DND-41 (cell line): Measurements from ENCODE around the gene BRD1.
"Not testable (repeated sequence)": the region's sequence is repeated elsewhere in the genome, so short reads cannot be mapped to it uniquely, and the experiment has no call there.

Experiments
- ATAC-seq: fragments of 200-7000 bp; cut with Tn5 transposase; 3 replicates; pipeline ENCODE4 v1.9.1; 2021; ENCODE audit warnings: low read depth; ENCODE audit not compliant: insufficient read depth
- DNase-seq: peaks from one replicate; pipeline ENCODE4 v3.0.0-alpha.2; 2020
- H2AFZ ChIP-seq: 2 replicates; pipeline ENCODE4 v1.6.0; 2012; ENCODE audit warnings: low read depth, low read length
- H3K27ac ChIP-seq: 2 replicates; pipeline ENCODE4 v1.5.1; 2012; ENCODE audit warnings: low read length, inconsistent platforms
- H3K27me3 ChIP-seq: fragments of 200-600 bp; sonication (generic); 2 replicates; pipeline ENCODE4 v1.6.0; 2012; ENCODE audit warnings: low read length, mild to moderate bottlenecking, inconsistent platforms; ENCODE audit not compliant: insufficient read depth, poor library complexity
- H3K36me3 ChIP-seq: 2 replicates; pipeline ENCODE4 v1.5.1; 2012; ENCODE audit warnings: low read length, inconsistent platforms; ENCODE audit not compliant: insufficient read depth
- H3K4me1 ChIP-seq: 2 replicates; pipeline ENCODE4 v1.5.1; 2012; ENCODE audit warnings: mild to moderate bottlenecking, low read length; ENCODE audit not compliant: insufficient read depth
- H3K4me2 ChIP-seq: 2 replicates; pipeline ENCODE4 v1.6.0; 2012; ENCODE audit warnings: mild to moderate bottlenecking, moderate library complexity, low read length, inconsistent platforms; ENCODE audit not compliant: insufficient read depth
- H3K4me3 ChIP-seq, 2 experiments: fragments of 200-600 bp in 1 of 2; shearing (Covaris generic) in 1 of 2; 2 replicates each; pipeline ENCODE4 v1.5.1; 2012 to 2016; ENCODE audit warnings: inconsistent platforms in 2 of 2, low read length in 2 of 2, mild to moderate bottlenecking in 2 of 2, low read depth in 1 of 2, moderate library complexity in 1 of 2
- H3K79me2 ChIP-seq: 2 replicates; pipeline ENCODE4 v1.6.0; 2012; ENCODE audit warnings: low read length, inconsistent platforms; ENCODE audit not compliant: insufficient read depth
- H3K9ac ChIP-seq: 2 replicates; pipeline ENCODE4 v1.6.0; 2012; ENCODE audit warnings: low read depth, mild to moderate bottlenecking, inconsistent platforms, low read length, moderate library complexity
- H3K9me3 ChIP-seq: 2 replicates; pipeline ENCODE4 v1.5.1; 2012; ENCODE audit warnings: low read length, moderate library complexity, mild to moderate bottlenecking, inconsistent platforms; ENCODE audit not compliant: insufficient read depth, severe bottlenecking
- H4K20me1 ChIP-seq: 2 replicates; pipeline ENCODE4 v1.6.0; 2012; ENCODE audit warnings: low read length; ENCODE audit not compliant: insufficient read depth
- EZH2 ChIP-seq: IDR thresholded peaks from 3 replicates; pipeline ENCODE4 v1.6.1; 2012; ENCODE audit warnings: borderline replicate concordance, low read depth, mild to moderate bottlenecking, moderate library complexity, low read length, inconsistent platforms; ENCODE audit not compliant: severe bottlenecking
- TF ChIP-seq, protein P1 (sequence below): IDR thresholded peaks from 2 replicates; pipeline ENCODE4 v1.5.1; 2012; ENCODE audit warnings: borderline replicate concordance, low read length, moderate library complexity, mild to moderate bottlenecking; ENCODE audit not compliant: poor library complexity, severe bottlenecking; ENCODE audit errors: extremely low read depth

Gene BRD1

DNA sequence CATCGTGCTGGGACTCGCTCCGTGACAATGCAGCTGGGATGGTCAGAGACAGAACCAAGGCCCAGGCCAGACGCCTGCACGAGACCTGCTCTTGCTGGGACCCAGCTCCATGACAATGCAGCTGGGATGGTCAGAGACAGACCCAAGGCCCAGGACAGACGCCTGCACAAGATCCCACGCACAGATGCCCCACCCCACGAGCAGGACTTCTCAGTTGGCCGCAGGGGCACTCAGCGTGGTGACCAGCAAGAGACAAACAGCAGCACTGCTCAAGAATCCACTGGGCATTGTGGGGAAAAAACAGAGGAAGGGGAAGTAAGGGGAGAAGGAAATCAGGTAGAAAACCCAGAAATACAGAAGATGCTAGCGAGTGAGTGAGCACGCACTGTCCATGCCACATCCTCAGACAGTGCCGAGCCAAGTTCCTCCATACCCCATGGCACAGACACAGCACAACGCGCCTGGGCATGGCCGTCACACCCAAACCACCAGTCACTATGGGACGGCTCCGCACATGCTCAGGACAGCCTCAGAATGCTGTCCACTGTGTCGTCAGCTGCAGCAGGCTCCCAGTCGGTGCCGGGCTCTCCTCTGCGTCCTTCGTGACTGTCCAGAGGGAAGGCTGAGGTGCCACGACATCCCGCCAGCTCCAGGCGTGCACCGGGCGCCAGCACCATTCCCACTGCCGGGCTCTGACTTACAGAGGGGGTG, 44.5 kb downstream of the BRD1 start:
- Histone ChIP-seq H3K9ac (no peak overlapping the region), H3K9me3 (no peaks in the 10 kb centered on the region), H3K4me3 (no peak overlapping the region), H2AFZ (no peak overlapping the region), H3K4me1 (no peaks in the 10 kb centered on the region), H3K27me3 (no peaks in the 10 kb centered on the region), H3K4me2 (no peak overlapping the region), H3K36me3 (peaks cover 93% of the 10 kb centered on the region), H3K79me2 (peaks cover 88% of the 10 kb centered on the region), H4K20me1 (peaks cover 86% of the 10 kb centered on the region), H3K27ac (no peak overlapping the region)
- ATAC-seq (no peak), DNase-seq (no peak)
- TF ChIP-seq EZH2 = no peak
- TF ChIP-seq, protein P1, sequence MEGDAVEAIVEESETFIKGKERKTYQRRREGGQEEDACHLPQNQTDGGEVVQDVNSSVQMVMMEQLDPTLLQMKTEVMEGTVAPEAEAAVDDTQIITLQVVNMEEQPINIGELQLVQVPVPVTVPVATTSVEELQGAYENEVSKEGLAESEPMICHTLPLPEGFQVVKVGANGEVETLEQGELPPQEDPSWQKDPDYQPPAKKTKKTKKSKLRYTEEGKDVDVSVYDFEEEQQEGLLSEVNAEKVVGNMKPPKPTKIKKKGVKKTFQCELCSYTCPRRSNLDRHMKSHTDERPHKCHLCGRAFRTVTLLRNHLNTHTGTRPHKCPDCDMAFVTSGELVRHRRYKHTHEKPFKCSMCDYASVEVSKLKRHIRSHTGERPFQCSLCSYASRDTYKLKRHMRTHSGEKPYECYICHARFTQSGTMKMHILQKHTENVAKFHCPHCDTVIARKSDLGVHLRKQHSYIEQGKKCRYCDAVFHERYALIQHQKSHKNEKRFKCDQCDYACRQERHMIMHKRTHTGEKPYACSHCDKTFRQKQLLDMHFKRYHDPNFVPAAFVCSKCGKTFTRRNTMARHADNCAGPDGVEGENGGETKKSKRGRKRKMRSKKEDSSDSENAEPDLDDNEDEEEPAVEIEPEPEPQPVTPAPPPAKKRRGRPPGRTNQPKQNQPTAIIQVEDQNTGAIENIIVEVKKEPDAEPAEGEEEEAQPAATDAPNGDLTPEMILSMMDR = no peak

DNA sequence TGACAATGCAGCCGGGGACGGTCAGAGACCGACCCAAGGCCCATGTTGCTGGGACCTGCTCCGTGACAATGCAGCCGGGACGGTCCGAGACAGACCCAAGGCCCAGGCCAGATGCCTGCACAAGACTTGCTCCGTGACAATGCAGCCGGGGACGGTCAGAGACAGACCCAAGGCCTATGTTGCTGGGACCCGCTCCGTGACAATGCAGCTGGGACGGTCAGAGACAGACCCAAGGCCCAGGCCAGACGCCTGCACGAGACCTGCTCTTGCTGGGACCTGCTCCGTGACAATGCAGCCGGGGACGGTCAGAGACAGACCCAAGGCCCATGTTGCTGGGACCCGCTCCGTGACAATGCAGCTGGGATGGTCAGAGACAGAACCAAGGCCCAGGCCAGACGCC, 45.8 kb downstream of the BRD1 start:
- ATAC-seq, H3K4me2 ChIP-seq, H3K4me3 ChIP-seq, H3K4me1 ChIP-seq, H2AFZ ChIP-seq, H3K27me3 ChIP-seq, H3K27ac ChIP-seq, DNase-seq, H3K9ac ChIP-seq, H3K9me3 ChIP-seq: not testable (repeated sequence)
- Histone ChIP-seq H3K79me2 (peaks cover 76% of the 10 kb centered on the region), H3K36me3 (peaks cover 93% of the 10 kb centered on the region), H4K20me1 (peaks cover 90% of the 10 kb centered on the region)

DNA sequence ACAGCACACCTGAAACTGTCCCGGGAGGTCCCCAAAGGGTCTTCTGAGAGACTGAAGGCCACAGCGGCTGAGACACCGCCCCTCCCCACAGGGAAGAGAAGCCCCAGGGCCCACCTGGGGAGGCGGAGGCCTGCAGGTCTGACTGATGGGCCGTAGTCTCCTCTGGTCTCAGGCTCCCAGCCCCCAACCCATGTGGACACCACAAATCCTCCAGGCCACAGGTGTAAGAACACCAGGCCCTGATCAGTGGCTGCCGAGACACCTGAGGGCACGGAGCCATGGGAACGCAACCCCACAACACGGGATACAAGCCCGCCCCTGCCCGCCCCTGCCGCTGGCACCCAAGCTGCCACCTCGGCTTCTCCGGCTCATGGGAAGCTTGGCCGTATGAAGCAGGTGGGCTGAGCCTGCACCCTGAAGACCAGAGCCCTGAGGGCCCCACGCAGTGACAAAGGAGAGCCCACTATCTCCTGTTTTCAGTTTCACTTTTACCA, 46.3 kb downstream of the BRD1 start:
- Histone ChIP-seq H3K4me1 (no peaks in the 10 kb centered on the region), H3K27me3 (no peaks in the 10 kb centered on the region), H2AFZ (no peak overlapping the region), H3K4me3 (no peak overlapping the region), H3K4me2 (no peak overlapping the region), H3K36me3 (peaks cover 93% of the 10 kb centered on the region), H3K27ac (no peak overlapping the region; the same call in 1 of the 2 replicates), H3K9ac (no peak overlapping the region), H3K9me3 (no peaks in the 10 kb centered on the region), H3K79me2 (peaks cover 70% of the 10 kb centered on the region), H4K20me1 (peaks cover 90% of the 10 kb centered on the region)
- no peak for TF ChIP-seq EZH2
- TF ChIP-seq, protein P1 = no peak
- ATAC-seq = no peak
- DNase-seq = no peak

DNA sequence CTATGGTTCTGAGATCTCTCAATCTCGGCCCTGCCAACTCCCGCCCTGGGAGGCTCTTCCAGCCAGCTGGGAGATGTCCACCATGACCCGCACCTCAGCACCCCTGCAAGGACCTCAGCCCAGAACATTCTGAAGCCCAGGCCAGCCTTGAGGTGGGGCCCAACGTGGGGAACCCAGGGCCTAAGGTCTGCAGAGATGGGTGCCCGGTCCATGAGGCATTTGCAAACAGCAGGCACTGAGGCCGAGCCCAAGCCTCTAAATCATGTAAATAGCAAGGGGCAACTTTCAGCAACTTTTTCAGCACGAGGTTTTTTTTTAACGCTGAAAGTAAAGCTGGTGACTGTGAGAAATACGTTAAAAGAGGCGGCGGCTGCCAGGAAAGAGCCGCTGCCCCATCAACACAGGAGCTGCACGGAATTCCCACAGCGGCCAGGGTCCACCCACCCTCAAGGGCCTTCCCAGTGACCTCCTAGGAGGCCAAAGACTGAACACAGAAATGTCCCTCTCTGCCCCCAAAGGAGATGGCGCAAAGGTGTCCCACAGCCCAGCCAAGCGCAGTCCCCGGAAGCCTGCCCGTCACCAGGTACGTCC, 46.9 kb downstream of the BRD1 start:
- Histone ChIP-seq H3K4me2 (no peak overlapping the region), H3K4me3 (no peak overlapping the region), H4K20me1 (peaks cover 90% of the 10 kb centered on the region), H2AFZ (no peak overlapping the region), H3K27ac (no peak overlapping the region), H3K4me1 (no peaks in the 10 kb centered on the region), H3K79me2 (peaks cover 65% of the 10 kb centered on the region), H3K9me3 (no peaks in the 10 kb centered on the region), H3K27me3 (no peaks in the 10 kb centered on the region), H3K9ac (no peak overlapping the region), H3K36me3 (peaks cover 93% of the 10 kb centered on the region)
- DNase-seq (no peak), ATAC-seq (no peak)
- TF ChIP-seq EZH2 = no peak
- TF ChIP-seq, protein P1 = no peak
